SK-N-SH (cell line): ENCODE measurements around the gene ZNF213.

Experiments used
- CTCF ChIP-seq: fragments of 200-600 bp; sonication (generic); IDR thresholded peaks from 2 replicates; pipeline ENCODE4 v1.6.1; 2017; ENCODE audit warnings: antibody characterized with exemption, mild to moderate bottlenecking, moderate library complexity
- TAF1 ChIP-seq: IDR thresholded peaks from 2 replicates; pipeline ENCODE4 v1.6.1; 2012; ENCODE audit warnings: low read depth, mild to moderate bottlenecking, low read length, moderate library complexity, borderline replicate concordance
- TF ChIP-seq, protein P1 (sequence below): fragments of 150-350 bp; IDR thresholded peaks from 2 replicates; pipeline ENCODE4 v1.6.1; 2016; ENCODE audit warnings: mild to moderate bottlenecking, low read depth, low read length

DNA sequence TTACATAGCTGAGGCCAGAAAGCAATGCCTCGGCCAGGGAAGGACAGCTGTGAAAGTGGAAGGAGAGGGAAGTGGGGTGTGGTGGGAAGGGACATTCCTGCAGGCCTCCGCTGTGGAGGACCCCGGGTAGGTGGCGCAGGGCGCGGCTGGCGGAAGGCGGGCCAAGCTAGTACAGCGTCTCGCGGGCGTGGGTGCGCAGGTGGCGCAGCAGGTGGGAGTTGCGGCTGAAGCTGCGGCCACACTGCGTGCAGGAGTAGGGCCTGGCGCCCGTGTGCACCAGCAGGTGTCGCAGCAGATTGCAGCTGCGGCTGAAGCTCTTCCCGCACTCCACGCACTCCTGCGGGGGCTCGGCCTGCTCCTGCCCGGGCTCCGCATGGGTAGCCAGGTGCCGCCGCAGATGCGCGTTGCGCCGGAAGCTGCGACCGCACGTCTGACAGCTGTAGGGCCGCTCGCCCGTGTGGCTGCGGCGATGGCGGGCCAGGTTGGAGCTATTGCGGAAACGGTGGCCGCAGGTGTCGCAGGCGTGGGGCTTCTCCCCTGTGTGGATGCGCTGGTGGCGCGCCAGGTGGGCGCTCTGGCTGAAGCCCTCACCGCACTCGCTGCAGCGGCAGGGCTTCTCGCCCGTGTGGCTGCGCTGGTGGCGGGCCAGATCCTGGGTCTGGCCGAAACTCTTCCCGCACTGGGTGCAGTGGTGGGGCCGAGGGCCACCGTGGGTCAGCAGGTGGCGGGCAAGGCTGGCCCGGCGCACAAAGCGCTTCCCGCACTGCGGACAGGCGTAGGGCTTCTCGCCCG lies 45.7 kb upstream of the ZNF213 start:
- TF ChIP-seq CTCF (0 out of 2 replicates have a peak, but pooled peaks have one; percentile 15), TAF1 (no peak)
- TF ChIP-seq, protein P1, sequence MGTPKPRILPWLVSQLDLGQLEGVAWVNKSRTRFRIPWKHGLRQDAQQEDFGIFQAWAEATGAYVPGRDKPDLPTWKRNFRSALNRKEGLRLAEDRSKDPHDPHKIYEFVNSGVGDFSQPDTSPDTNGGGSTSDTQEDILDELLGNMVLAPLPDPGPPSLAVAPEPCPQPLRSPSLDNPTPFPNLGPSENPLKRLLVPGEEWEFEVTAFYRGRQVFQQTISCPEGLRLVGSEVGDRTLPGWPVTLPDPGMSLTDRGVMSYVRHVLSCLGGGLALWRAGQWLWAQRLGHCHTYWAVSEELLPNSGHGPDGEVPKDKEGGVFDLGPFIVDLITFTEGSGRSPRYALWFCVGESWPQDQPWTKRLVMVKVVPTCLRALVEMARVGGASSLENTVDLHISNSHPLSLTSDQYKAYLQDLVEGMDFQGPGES: no peak
